GM18873 (cell line): ENCODE data around the gene NAV2.
A peak's percentile ranks its signal among the peaks of the same experiment; 100 is the strongest.

ENCODE experiments used
- ATAC-seq: cut with Tn5 transposase; IDR thresholded peaks from one replicate; pipeline ENCODE4 v1.9.1; 2021; ENCODE audit warnings: mild to moderate bottlenecking, moderate library complexity, moderate number of reproducible peaks; ENCODE audit not compliant: unreplicated experiment, low FRiP score

The NAV2 gene

DNA sequence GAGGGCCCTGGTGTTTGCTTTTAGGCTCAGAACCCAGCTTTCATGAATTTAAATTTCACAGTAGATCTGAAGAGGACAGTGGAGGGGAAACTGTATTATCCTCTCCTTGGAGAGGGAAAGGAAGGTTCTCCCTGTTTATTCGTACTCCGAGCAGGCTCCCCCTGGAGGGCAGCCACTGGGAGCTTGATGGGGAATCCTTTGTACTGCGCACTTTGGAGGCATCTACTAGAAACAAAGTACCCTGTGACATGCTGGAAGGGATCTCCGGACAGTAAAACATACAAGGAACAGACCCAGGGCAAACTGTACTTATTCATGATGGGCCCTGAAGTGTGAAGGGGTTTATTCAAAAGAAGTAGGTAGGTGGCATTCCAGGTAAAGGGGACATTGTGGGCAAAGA lies 27.2 kb downstream of the NAV2 start:
- no peak for ATAC-seq

DNA sequence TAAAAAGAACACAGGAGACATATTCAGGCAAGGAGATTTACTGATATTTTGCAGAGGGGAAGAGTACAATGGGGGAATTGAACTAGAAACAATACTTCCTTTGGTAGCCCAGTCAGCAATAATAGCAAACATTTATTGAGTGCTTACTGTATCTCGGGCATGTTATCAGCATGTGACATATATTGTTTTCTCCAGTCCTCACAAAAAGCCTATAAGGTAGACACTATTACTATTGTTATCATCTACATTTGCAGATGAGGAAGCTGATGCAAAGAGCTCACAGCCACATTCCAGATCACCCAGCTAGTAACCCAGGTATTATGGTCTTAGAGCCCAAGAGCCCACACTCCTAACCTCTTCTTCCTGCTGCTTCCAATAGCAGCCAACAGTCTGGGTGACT lies 27.9 kb downstream of the NAV2 start:
- ATAC-seq = no peak

DNA sequence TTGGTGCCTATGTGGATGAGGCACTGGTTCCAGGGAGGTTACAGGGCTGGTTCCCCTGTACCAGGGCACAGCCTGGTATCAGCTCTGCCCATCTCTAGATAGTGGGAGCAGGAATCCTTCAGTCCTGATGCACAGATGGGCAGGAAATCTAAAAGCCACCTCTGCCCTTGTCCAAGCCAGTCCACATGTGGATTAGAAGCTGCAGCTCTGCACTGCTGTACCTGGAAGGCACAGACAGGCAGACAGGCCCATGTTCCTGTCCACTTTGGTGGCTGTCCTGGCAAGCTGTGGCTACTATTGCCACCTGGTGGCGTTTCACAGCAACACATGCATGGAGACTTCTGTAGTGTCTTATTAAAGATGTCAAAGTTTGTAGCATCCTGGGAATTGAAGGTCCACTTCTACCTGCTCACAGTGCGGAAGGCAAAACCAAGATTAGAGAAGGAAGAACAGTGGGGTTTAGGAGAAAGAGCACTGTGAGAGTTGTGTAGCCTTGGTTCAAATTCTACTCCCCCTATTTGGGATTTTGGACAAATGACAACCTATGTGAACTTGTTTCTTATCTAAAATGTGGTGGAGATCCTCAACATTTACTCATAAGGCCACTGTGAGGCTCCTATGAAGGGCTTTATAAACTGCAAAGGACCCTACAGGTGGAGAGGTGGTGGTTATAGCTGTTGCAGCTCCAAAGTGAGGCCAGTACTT lies 30.1 kb downstream of the NAV2 start:
- ATAC-seq = peak; percentile 59

DNA sequence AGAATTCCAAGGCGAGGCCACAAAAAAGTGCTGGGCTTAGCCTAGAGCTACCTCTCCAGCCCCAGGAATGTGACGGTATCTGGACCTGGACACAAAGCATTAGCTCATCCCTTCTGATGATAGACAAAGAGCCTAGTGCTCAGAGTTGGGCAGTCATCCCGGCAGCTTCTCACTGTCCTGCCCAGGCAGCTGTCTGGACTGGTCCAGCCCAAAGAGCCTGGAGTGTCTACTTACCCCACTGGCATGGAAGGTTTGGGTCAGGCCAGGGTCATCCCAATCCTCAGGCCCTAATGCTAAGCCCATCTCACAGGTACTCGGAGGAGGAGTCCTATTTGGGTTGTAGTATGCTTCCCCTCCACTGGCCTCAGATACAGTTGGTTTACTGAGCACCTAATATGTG lies 31.0 kb downstream of the NAV2 start:
- no peak for ATAC-seq

DNA sequence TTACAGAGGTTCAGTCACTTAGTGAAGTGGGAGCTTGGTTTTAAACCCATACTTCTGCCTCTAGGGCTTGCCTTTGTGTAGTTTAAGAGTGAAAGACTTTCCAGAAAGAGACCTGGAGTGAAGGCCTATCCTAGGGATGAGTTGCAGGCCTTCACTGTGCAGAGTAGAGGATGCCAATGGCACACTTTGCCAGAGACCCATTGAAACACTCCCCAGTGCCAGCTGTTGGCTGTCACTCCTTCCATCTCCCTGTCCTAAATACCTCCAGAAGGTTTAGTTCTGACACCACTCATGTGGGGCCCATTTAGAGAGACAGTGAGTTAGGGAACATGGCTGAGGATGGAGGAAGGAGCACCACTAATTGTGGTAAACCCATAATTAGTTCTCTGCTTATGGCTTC lies 31.5 kb downstream of the NAV2 start:
- no peak for ATAC-seq

DNA sequence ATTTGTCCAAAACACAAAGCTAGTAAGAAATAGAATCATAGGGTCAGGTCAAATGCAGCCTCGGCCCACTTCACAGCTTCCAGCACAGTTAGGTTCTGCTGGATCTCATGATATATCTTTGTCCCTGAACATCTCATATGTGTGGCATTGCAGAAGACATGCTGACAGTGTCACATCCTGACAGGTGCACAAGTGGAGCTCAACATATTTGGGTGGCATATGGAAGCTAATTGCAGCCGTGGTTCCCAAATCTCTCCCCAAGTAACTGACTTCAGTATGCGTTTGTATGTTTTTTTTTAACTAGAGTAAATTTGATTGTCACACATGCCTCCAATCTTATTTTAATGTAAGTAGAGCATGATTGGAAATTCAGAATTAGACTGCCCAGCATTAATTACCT lies 33.4 kb downstream of the NAV2 start:
- ATAC-seq = no peak

DNA sequence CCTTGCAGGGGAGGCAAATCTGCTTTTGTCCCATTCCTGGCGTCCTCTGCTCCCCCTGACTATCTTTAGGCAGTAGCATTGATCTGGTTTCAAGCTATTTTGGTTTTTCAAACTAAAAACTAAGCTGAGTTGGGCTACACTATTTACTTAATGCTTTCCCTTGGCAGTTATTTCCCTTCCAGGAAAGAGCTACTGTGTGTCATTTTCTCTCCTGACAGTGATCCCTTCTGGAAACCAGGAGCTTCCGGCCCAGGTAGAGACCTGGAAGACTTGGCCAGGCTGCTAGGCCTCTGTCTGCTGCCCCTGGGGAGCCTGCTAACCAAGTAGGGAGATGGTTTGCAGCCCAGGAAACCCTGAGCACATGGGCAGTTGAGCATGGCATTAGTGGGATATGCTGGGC lies 35.0 kb downstream of the NAV2 start:
- no peak for ATAC-seq

DNA sequence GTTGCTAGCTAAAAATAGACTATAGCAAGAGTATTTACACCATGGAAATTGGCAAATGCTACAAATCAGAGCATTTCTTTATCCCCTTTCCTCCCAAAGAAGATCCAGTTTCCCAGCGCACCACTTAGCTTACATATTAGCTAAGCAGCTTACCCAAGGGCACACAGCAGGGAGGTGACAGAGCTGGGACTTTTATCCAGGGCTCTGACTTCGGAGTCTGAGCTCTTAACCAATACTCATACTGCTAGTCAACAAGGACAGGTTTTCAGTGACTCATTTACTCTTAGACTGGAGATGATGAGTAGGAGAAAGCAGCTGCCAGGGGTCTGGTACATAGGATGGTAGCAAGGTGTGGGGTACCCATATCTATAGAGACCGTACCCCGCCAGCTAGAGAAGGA lies 38.4 kb downstream of the NAV2 start:
- no peak for ATAC-seq

DNA sequence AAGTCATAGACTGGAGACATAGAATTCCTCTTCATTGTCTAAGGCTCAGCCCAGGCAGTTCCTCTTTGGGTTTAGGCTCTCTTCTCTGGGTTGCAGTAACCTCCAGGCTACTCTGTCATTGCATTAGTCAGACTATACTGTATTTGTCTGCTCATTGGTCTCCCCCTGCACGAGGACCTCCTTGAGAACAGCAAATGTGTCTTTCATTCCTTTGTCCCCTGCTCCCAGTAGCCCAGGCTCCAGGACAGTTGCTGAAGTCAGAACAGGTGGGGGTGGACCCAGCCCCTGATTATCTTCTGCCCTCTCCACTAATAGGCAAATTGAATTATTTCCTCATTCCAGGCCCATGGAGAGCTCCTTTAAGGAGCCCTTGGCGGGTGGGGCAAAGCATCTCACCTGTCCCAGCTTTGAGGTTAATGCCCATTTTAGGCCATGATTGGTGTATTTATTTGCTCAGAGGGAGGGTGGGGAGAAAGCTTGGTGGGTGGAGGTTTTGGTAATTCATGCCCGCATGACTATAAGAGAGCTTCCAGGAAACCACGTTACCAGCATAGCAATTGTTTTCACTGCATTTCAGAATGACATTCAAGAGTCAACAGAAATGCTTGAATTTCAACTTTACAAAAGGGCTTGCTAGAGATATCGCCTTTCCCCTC lies 40.9 kb downstream of the NAV2 start:
- ATAC-seq = no peak

DNA sequence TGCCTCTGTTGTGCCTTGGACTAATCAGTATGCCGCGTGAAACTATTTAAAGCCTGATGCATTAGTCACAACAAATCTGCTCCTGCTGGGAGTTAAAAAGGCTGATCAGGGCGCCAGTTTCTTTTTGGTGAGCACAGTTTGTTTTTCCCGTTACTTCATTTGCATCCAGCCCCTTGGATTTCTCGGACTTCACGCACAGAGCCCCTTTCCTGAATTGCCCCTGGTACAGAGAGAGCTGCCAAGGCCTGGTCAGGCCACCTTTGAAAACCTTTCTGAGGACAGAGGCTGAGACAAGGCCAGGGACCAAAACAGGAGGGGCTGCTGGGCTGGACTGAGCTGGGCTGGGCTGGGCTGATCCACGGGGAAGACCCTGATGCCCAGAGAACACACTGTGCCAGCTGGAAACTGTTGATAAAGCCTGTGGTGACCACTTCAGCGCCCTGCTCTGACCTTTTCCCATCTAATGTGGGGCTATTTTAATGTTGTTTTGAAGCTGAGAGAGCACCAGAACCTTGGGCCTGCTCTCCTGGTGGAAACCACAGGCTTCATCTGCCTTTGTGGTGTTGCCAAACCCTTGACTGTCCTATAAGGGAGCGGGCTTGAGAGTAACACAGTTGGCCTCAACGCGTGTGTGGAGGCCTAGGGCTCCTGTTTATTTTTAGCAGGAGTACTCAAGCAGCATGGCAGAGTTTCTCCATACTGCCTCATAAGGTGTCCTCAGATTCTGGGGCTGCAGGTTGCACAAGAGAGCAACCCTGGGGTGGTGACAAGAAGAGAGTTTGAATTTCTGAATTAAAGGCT lies 44.2 kb downstream of the NAV2 start:
- ATAC-seq = no peak

DNA sequence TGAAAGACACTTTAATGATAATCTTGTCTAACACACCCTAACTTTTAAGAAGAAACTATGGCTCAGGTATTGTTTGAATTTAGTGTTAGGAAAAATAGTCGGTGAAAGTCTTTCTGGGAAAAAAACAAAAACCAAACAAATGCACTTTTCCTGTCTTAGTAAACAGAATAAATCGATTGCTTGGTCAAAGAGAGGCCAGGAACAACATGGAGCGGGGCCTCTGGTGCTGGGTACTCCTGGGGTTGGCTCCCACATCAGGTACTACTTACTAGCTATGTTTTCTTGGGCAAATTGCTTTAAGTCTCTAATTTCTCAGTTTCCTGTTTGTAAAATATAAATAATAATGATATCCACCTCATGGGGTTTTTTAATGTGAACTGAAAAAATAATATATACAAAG lies 46.8 kb downstream of the NAV2 start:
- no peak for ATAC-seq

DNA sequence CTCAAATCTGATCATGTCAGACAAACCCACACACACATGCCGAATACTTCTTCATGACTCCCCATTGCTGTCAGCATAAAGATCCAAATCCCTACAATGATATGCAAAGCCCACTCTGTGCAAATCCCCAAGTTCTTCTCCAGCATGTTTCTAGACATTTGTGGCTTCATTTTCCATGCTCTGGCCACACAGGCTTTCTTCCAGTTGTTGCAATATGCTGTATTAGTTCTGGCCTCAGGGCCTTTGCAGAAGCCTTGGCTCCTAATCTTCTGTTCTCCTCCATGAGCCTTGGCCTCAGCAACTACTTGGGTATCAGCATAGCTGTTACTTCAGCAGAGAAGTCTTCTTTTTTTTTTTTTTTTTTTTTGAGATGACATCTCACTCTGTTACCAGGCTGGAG lies 49.6 kb downstream of the NAV2 start:
- ATAC-seq = no peak

DNA sequence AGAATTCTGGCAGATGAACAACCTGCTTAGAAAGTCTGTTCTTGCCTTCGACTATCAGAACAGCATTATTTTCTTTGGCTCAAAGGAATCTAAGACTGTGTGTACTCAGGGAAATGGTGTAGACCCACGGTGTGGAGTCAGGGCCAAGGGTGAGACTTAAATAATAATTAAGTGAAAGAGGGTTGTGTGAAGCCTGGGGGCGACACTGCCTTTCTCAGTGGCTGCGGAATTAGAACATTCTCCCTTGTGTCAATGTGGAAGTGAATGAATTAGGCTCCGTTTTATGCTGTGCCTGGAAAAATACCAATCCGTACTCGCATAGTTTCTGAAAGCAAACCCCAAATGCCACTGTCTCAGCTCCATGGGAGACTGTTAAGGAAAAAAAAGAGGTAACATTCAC lies 50.7 kb downstream of the NAV2 start:
- no peak for ATAC-seq

DNA sequence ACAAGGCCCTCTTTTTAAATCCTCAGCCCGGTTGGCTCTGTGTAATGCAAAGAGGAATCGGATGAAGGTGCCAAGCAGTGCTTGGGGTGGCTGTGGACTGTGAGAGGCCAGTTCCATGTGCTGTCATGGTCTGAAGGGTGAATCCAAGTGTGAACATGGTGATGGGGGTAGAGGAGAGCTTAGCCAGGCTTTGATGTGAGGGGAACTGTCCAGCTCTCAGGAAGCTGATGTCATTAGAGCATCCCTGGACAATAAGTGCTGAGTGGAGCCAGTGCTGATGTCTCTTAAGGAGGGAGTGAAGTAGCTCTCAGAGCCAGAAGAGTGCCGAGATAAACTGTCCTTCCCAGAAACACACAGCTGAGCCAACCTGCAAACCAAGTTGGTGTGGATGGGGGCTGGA lies 53.6 kb downstream of the NAV2 start:
- ATAC-seq = no peak

DNA sequence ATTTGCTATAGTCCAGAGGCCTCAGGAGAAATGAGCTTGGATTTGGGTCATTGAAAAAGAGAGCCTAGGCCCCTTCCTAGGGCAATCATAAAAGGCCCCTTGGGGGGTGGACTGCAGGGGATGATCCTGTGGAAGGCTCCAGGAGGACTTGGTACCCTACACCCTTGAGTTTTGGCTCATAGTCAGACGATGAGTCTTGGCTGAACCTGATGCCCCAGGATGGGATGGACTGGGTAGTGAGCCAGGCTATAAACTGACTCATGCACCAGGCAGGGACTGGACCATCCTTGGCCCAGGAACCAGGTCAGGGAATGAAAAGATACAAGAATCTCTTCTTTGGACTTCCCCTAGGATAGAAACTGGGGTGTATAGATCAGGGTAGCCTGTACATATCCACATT lies 54.2 kb downstream of the NAV2 start:
- ATAC-seq = no peak

DNA sequence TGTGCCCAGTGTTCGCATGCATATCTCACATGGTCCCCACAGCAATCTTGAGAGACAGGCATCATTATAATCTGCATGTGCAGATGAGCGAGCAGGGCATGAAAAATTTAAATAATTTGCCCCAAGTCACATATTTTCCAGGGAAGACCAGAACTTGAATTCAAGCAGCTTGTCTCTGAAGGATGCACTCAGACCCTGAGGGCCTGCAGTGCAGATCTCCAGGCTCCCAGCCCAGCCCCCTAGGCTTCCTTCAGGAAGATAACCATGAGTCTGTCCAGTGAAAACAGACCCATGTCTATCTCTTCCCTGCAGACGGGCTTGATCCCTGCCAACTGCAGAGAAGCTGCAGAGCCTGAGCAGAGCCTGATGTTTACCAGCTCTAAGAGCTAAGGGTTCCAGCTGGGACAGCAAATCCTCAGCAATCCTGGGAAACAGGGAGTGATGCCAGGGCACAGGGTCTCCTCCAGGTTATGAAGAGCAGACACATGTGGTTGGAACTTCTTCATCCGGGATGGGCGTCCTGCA lies 55.1 kb downstream of the NAV2 start:
- no peak for ATAC-seq

DNA sequence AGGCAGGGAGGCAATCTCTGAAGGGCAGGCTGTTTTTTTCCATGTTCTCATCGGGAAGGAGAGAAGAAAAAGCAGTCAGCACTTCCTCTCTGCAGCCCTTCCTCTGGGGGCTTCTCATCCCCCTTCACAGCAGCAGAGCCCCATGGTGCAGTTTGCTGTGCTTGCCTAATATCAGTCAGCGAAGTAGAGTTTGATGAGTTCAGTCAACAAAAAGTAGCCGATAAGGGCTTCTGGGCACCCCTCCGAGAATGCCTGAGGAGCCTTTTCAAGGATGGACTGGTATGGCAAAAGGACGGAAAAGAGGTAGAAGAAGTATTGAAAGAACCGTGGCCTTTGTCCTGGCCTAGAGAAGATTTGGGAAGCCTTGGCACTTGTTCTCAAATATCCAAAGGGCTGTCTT lies 55.6 kb downstream of the NAV2 start:
- no peak for ATAC-seq

DNA sequence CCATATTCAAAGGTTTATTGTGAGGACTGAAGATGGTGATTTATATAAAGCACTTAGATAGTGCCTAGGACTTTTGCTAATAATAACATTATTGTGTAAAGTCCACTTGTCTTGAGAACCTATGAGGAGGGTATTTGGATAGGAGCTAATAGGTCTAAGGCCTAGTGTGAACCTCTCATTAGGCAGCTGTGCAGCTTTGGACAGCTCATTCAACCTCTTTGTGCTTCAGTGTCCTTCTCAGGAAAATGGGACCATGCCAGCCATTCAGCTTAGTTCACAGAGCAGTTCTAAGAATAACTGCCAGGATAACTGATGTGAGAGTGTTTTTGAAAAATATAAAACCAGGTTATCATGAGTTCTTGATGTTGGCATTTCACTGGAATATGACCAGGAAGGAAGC lies 56.2 kb downstream of the NAV2 start:
- ATAC-seq = no peak

DNA sequence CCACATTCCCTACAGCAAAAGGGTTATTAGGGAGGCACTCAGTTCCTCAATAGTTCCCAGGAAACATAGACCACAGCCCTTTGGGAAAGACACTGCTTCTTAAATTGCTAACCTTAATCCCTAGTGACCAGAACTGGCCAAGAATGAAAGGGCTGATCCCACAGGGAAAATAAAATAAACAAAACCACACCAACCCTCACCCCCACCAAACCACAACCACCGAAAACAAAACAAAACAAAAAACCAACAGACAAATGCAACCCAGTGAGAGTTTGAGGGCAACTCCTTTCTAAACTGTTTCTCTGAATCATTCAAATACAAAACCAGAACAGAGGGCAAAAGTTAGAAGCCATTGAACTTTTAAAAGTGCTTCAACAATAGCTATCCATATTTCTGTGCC lies 57.2 kb downstream of the NAV2 start:
- ATAC-seq = no peak

DNA sequence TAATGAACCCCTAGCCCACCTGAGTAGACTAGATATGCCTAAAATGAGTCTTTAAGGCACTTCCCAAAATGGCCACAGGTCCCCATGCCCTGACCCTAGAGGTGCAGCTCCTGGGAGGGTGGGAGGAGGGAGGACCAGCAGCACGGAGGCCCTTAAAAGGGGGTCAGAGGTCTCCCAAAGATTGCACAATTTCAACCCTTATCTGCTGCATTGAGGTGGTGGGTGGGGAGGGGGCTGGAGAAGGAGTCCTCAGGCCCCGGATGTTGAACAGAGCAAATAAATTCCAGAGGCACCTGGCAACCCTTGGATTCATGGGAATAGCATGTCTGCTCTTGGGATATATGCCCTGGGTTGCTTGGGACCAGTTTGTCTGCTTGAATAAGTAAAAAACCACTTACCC lies 57.6 kb downstream of the NAV2 start:
- no peak for ATAC-seq

DNA sequence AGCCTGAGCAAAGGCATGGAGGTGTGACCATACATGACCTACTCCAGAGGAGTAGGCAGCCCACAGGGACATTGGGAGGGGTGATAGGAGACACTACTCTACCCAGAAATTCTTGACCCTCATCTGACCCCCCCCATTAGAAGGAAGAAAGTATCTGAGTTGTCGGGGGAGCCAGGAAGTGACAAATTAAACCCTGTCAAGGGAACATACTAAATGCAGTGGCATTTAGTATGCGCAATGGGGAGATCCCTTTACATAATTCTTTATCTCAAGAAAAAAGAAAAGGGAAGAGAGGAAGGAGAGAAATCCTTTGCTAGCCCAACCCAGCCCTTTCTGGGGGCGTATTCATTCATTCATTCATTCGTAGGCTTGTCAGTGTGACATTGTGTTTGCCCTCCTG lies 58.8 kb downstream of the NAV2 start:
- no peak for ATAC-seq

DNA sequence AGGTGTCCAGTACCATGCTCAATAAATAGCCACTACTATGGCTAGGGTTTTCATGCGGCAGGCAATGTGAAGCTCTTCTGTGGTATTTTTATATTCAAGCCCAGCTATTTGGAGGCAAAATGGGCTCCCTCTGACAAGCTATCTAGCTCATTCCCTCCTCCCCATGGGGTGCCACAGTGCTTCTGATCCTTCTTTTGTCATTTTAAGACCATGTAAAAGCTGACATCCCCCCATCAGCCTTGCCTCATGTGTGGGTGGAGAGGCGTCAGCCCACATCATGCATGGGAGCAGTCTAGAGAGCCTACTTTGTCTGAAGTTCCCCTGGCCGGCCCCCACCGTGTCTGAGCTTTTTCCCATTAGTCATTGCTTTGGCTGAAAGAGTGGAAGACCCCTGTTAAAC lies 59.8 kb downstream of the NAV2 start:
- no peak for ATAC-seq
